ENCODE measurements around the gene SUPT5H.
A peak's percentile ranks its signal among the peaks of the same experiment; 100 is the strongest.
"Not testable (repeated sequence)": the region's sequence is repeated elsewhere in the genome, so short reads cannot be mapped to it uniquely, and the experiment has no call there.

The SUPT5H gene

GRCh38 chr19:39469036-39469435 lies 23.7 kb downstream of the SUPT5H start:
- DNase-seq = no peak

DNA sequence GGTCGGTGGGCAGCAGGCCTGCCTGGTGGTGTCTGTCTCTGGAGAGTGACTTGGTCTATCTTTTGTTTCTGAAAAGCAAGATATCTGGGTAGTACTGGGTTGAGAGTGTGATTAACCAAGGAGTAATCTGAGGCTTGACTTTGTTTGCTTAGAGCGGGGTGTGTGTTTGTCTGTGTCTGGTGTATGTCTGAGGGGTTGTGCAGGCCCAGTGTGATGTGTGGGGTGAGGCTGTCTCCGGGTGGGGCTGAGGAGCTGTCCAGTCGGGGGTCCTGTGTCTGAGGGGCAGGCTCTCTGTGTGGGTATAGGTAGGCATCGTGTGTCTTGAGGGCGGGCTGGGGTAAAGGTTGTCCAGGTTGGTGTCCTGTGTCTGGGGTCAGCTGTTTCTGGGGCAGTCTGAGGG lies 24.2 kb downstream of the SUPT5H start:
- no peak for DNase-seq

DNA sequence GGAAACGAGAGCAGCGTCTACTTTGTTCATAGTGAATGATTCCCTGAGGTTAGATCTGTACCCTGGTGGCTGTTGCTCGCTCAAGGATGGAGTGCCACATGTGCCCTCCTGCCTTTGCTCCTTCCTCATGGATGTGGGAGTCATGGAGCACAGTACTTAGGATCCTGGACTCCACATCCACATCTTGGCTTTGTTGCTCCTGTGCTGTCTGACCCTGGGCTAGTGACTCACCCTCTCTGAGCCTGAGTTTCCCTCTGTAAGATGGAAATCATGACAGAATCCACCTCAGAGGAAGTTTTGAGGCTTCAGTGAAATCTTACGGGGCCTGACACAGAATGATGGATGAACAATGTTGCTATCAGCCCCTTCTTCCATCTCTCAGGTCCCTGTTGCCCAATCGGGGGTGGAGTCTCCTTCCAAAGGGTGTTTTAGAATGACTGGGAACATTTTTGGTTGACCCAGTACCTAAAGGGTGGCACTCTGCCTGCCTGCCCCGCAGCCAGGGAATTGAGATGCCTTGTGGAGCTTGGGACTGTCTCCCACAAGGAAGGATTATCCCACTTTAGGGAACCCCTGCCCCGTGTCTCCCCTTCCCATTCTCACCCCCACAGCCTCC lies 25.4 kb downstream of the SUPT5H start:
- DNase-seq = no peak

DNA sequence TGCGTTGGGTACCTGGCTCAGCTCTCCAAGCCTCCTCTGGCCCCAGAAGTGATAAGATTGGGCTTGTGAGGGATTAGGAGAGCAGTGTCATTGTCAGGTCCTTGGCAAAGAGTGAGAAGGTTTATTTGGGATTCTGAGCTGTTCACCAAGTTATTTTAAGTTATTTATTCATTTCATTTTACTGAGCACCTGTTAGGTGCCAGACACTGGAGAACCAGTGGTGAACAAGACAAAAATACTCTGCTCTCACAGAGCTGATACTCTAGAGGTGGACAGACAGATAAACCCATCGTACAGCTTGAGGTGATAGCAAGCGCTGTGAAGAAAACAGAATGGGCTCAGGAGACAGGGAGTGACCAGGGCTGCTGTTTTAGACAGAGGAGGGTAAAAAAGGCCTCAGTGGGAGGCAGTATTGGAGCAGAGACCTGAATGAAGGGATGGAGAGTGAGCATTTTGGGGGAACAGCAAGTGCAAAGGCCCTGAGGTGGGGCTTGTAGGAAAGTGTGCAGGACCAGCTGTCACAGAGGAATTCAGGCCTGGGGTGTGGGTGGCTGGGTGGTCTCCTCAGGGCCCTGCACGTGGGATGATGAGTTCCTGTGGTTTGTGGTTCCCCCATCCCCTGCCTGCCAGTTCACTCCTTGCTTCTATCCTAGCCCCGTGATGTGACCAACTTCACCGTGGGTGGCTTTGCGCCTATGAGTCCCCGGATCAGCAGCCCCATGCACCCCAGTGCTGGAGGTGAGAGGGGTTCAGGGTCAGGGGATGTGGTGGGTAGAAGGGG lies 26.6 kb downstream of the SUPT5H start:
- DNase-seq = no peak

DNA sequence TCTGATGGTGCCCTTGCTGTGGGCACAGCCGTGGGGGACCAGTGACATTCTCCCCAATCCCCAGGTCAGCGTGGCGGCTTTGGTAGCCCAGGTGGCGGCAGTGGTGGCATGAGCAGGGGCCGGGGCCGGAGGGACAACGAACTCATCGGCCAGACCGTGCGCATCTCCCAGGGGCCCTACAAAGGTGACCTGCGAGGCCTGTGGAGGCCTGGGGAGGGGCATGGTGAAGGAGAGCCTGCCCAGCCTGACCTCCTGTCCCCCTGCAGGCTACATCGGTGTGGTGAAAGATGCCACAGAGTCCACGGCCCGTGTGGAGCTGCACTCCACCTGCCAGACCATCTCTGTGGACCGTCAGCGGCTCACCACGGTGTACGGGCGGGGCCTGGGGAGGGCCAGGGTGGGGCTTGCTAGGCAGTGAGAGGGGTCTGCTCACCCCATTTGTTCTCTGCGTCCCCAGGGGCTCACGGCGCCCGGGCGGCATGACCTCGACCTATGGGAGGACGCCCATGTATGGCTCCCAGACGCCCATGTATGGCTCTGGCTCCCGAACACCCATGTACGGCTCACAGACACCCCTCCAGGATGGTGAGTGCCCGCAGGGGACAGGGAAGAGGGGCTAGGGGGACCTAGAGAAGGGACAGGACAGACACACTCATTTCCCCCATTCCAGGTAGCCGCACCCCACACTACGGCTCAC lies 27.5 kb downstream of the SUPT5H start:
- DNase-seq = no peak

- no peak for DNase-seq
Observed at GRCh38 chr19:39473443-39473960, 28.1 kb downstream of the SUPT5H start.

DNA sequence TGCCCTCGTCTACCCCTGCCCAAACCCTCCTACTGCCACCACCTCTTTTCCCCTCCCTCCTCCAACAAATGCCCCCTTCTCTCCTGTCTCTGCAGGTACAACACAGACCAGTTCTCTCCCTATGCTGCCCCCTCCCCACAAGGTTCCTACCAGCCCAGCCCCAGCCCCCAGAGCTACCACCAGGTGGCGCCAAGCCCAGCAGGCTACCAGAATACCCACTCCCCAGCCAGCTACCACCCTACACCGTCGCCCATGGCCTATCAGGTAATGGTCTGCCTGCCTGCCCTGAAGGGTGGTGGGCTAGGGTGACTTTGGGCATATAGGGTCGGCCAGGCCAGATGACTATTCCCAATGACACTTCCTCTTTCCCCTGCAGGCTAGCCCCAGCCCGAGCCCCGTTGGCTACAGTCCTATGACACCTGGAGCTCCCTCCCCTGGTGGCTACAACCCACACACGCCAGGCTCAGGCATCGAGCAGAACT lies 28.8 kb downstream of the SUPT5H start:
- DNase-seq = peak; percentile 81

- DNase-seq = no peak
Observed at GRCh38 chr19:39475748-39476147, 30.4 kb downstream of the SUPT5H start.

DNA sequence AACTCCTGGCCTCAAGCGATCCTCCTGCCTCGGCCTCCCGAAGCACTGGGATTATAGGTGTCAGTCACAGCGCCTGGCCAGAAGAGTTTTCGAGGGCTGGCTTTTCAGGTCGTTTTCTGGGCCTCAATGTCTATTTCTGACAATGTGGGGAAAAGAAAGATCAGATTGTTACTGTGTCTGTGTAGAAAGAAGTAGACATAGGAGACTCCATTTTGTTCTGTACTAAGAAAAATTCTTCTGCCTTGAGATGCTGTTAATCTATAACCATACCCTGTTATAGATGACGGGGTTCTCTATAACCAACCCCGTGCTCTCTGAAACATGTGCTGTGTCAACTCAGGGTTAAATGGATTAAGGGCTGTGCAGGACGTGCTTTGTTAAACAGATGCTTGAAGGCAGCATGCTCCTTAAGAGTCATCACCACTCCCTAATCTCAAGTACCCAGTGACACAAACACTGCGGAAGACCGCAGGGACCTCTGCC lies 34.0 kb downstream of the SUPT5H start:
- not testable (repeated sequence) for DNase-seq

DNA sequence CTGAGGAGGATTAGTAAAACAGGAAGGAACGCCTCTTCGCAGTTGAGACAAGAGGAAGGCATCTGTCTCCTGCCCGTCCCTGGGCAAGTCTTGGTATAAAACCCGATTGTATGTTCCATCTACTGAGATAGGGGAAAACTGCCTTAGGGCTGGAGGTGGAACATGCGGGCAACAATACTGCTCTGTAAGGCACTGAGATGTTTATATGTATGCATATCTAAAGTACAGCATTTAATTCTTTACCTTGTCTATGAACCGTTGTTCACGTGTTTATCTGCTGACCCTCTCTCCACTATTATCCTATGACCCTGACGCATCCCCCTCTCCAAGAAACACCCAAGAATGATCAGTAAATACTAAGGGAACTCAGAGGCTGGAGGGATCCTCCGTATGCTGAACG lies 34.5 kb downstream of the SUPT5H start:
- DNase-seq = no peak

- peak; percentile 98 for DNase-seq
Observed at GRCh38 chr19:39480337-39481228, 35.2 kb downstream of the SUPT5H start, which contains the start of gene TIMM50. Gene TIMM50, plus strand, starts transcription at chr19:39480838. Its CDS starts 16 bp downstream, at chr19:39480854.

DNA sequence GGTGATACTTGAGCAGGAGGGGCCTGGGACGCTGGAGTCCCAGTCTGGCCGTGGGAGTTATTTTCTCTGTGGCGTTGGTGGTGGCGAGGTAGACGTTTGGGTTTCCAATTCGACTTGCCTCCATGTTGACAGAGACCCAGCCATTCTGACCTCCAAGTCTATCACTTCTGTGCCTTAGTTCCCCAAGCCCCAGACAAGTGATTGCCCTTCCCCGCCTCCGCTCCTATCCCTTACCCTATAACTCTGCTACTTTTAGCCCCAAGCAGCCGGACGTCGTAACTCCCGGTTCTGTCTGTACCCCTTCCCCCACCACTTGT lies 35.8 kb downstream of the SUPT5H start:
- no peak for DNase-seq

DNA sequence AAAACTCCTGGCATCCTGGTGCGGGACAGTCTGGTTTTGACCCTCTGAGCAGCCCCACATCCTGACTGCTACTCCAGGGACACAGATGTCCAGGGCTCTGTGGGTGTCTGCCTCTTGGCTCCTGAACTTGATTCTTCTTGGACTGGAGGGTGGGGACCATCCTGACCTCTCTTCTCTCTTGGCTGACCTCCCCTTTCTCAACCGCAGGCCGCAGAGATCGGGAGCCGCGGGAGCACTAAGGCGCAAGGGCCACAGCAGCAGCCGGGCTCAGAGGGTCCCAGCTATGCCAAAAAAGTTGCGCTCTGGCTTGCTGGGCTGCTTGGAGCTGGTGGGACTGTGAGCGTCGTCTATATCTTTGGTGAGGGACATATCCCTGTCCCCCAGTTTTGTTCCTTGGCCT lies 36.3 kb downstream of the SUPT5H start:
- no peak for DNase-seq

DNA sequence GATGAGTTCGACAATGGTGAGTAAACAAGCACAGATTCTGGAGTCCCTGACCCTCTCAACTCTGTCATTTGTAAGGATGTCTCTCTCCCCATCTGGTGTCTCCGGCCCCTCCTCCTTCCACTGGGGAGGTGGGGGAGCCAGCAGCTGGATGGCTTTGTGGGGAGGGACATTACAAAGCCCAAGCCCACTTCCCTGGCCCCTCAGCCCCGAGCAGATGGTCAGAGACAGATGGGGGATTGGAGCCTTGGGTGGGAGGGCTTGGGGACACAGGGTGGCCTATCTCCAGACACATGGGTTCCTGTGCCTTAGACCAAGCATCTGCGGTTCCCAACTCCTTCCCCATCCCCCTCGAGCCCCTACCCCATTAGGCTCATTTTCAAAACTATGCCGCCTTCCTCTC lies 37.8 kb downstream of the SUPT5H start:
- DNase-seq = no peak

GRCh38 chr19:39489756-39490155 lies 44.4 kb downstream of the SUPT5H start:
- no peak for DNase-seq

DNA sequence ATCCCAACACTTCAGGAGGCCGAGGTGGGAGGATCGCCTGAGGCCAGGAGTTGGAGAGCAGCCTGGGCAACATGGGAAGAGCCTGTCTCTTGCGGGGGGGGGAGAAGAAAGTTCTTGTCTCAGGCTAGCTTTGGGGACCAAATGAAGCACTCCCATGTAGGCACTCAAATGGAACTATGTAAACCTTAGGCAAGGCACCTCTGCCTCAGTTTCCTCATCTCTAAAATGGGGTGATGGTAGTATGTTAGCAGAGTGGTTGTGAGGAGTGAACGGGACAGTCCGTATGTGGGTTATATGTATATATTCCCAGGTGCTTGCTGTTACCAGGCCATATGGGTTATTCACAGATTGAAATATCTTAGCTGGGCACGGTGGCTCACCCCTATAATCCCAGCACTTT lies 46.8 kb downstream of the SUPT5H start:
- no peak for DNase-seq

DNA sequence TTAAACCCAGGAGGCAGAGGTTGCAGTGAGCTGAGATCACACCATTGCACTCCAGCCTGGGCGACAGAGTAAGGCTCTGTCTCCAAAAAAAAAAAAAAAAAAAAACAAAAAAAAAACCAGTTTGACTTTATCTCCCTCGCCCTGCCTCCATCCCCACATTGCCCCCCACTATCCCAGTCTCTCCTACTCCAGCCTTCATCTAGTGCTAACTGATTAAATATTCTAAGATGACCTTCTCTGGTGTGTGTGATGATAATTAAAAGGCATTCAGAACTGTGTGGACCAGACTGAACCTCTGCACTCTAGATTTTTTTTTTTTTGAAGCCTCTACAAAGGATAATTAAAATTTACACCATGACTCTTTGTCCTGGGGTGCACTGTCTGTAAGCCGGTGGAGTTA lies 47.4 kb downstream of the SUPT5H start:
- DNase-seq = no peak

DNA sequence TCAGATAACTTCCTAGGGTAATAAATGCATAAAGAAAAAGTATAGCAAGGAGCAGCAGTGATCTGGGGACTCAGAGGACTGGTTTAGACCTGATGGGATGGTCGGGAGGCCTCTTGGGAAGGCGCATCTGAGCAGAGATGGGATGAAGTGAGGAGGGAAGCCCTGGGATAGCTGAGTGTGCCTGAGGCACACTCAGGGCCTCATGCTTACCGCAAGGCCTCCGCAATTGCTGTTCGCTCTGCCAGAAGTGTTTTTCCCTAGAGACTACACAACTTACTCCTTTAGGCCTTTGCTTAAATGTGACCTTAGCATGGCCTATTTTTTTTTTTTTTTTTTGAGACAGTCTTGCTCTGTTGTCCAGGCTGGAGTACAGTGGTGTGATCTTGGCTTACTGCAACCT lies 49.3 kb downstream of the SUPT5H start:
- DNase-seq = no peak

GRCh38 chr19:39496063-39496462 lies 50.7 kb downstream of the SUPT5H start:
- no peak for DNase-seq

DNA sequence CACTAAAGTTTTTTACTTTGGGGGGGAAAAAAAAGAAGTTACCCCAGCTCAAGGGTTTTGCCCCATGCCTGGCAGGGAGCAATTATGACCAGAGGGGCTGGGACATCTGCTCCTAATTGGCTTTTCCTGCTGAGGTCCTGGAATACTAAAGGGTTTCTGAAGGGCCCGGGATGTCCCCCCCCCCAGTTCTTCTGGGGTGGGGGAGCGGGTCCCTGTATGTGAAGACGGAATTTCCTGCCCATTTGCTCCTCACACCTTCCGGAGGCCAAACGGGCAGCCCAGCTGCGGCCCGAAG lies 52.3 kb downstream of the SUPT5H start:
- DNase-seq = no peak

DNA sequence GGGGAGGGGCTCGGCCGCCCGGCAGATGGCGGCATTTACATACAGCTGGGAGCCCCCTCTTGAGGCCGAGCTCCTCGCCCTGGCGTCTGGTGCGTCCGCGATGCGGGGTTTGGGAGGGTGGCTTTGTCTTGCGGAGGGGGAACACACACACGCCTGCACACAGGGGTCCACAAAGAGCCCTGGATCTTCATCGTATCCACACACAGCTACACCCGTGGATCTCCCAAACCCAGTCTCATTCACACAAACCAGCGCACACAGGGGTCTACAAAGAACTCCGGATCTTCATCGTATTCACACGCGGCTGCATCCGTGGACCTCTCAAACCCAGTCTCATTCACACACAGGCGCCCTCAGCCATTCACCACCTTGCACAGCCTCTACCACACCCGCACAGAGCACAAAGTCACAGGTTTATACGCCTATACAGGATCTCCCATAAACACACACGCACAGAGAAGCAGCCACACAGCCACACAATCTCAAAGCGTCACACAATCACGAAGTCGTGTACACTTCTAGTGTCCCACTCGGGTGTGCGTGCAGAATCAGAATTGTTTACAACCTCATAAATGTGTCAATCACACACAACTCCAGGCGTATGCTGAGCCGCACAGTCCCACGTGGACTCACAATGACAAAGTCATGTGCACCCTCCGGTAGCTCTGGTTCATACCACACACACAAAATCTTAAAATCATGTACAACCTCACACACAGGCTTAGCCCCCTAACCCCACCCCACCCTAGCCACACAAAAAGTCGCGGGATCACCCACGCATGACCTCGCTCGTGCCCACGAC lies 52.8 kb downstream of the SUPT5H start:
- DNase-seq = peak; percentile 36

Data from activated T-cell treated with anti-CD3 and anti-CD28 coated beads, Interleukin-2, amount 50 U/mL, for 1 hour (primary cell).